Measurements from ENCODE around the gene AHNAK.

Gene AHNAK

DNA sequence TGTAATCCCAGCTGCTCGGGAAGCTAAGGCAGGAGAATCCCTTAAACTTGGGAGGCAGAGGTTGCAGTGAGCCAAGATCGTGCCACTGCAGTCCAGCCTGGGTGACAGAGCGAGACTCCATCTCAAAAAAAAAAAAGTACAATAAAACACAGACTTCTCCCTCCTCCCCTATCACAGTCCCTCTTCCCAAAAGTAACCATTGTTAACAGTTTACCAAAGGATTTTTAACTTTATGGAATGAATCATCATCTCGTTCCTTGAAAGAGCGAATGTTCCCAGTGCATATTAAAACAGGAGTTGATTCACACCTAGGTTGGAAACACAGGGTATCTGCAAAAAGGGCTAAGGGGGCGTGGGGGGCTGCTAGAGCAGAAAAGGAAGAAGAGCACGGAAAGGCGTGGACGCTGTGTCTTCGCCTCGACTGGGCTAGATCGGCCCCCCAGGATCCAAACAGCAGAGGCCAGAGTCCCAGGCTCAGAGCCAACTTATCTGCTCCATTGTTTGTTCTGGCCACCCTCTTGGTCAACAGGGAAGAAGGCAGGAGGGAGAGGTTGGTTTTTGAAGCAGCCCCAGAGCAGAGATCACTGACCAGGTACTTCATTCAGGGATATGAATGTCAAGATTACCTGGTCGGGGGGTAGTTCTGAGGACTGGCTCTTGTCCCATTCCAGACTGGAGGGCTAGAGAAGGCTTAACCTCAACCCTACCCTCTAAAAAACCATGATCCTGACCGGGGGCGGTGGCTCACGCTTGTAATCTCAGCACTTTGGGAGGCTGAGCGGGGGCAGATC is 2.1 kb upstream of the AHNAK start:
- no peak for DNase-seq

DNA sequence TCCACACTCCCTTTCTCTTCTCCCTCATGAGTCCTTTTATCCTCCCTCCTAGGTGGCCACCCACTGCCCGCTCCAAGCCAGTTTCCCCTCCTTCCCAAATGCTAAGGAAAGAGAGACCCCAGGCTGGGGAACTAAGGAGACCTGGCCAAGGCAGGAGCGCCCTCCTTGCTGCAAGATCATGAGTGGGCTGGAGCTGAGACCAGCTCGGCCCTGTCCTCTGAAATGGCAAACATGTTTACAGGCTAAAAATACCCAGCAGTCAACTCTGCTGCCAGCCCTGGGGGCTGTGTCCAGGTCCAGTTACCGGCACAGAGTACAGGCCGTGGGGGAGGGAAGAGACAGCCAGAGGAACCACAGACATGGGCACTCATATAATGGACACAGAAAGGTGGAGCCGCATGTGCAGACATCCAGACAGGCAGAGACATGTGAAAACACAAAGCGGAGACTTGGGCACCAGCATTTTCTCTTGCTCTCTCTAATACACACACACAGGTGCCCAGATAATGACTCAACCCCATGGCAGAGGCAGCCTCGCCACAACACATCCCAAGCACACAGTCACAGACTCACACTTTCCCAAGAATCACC is 1.2 kb upstream of the AHNAK start:
- DNase-seq, result no peak

DNA sequence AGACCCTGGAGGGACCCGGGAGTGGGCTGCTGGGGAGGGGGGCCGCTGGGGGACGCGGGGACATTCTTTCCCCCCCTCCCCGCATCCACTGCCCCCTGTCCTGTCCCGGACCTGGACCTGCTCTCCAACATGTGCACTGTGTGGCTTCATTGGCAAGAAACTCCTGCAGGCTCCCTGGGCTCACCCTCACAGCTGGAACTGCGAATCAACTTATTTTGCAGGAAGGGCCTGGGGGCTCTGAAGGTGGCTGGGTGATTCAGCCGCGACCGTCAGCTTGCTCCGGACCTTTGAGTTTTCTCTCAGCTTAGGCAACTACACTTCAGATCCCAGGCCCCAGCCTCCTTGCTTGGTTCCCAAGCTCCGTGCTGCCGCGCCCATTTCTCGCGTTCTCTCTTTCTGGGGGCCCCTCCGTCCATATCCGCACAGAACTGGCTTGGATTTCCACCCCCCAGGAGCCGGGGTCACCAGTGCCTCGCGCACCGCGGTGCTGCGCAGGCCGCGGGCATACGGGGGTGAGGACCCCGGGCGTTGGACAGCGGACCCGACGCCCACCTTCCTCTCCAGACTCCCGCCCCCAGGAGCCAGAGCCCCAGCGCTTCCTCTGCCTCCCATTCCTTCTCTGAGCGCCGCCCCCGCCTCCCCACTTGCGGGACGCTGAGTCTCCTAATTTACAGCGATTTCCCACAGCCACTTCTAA is 471 bp upstream of the AHNAK start:
- DNase-seq, result peak; percentile 71

DNA sequence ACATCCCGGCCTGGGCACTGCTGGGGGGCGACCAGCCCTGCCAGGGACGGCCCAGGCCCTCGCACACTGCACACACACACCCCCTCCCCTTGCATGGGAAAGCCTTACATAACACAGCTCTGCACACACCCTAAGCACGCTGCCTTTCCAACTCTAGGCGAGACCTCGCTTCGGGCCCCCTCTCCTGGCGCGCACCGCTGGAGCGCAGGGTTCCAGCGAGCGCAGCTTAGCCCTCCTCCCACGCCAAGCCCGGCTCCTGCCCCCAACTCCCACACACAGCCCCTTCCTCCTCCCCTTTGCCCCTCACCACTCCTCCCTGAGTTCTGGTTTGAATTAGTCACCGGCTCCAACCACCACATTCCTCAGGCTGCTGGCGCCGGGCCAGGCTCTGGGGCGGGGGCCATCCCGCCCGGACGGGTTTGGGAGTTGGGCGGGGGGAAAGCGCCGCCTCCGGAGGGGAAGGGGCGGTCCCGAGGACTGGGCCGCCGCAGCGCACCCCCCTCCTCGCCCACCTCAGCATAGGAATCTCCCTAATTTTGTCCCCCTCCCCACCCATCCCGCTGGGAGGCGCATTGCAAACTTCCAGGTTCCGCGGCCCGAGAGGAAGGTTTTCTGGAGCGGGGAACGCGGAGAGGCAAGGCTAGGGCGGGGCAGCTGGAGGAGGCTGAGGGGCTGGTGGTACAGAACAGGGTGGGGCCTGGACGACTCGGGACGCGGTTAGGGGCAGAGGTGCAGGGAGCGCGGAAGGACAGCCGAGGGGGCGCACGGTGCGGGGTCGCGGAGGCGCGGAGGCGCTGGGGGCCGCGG is 966 bp downstream of the AHNAK start:
- peak; percentile 96 for DNase-seq

DNA sequence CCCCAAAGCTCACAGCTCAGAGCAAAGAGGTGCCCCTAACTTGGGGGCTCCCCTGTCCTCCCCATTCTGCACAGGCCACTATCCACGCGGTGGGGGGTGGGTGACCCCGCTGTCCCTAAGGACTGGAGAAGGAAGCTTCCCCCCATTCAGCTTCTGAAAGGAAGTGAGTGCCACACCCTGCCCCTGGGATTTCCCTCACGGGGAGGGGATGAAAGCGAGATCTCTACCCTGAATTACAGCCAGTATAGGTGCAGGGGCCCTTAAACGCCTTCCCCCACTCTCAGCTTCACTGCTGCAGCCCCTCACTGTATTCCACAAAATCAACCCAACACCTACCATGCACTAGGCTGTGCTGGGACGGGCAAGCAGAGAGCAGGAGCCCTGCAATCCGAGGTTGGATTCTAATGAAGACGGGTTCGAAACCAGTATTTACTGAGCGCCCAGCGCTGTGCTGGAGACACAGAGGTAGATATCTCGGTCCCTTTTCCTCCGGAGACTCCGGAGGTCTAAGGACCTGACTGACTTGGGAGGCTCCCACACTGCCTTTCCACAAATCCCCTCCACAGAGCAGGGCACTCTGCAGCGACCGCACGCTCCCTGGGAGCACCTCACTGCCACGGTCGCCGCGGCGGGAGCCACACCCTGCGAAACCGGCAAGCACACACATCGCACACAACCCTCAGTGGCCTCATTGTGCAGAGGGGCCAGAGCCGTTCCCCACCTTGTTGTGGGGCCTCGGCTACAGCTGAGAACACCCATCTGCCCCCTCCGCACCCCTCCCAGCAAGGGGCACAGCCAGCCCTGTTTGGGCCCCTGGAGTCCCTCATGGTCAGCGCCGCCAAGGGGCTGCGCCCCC is 1.8 kb downstream of the AHNAK start:
- peak; percentile 36 for DNase-seq

DNA sequence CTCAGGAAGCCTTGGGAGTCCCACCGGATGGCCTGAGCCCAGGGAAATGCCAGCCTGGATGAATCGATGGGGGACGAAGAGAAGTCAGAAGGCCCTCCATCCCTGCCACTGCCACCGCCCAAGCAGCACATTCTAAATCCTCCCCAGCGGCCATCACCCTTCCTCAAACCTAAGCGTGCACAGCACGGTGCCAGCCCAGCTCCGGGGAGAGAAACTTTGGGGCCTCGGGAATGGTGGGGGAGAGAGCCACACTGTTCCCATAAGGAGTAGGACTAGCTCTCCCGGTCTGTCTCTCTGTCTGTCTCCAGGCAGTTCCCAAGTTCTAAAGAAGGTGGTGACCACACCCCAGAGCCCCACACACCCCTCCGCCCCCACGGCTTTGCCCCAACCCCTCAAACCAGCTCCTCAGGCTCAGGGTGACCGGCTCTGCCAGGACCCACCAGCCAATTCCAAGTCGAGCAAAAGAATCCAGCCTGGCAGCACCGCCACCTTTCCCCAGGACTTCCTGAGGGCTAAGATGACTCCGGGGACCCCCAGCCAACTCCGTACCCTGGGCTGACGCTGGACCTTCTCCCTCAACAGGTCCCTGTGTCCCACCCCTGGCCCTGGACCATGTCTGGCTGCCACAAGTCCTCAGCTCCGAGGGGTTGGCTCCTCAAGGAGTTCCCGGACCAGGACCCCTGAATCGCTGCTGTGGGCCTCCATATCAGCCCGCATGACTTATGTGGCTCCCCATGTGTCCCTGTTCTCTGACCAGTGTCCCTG is 2.7 kb downstream of the AHNAK start:
- DNase-seq, result peak; percentile 38

DNA sequence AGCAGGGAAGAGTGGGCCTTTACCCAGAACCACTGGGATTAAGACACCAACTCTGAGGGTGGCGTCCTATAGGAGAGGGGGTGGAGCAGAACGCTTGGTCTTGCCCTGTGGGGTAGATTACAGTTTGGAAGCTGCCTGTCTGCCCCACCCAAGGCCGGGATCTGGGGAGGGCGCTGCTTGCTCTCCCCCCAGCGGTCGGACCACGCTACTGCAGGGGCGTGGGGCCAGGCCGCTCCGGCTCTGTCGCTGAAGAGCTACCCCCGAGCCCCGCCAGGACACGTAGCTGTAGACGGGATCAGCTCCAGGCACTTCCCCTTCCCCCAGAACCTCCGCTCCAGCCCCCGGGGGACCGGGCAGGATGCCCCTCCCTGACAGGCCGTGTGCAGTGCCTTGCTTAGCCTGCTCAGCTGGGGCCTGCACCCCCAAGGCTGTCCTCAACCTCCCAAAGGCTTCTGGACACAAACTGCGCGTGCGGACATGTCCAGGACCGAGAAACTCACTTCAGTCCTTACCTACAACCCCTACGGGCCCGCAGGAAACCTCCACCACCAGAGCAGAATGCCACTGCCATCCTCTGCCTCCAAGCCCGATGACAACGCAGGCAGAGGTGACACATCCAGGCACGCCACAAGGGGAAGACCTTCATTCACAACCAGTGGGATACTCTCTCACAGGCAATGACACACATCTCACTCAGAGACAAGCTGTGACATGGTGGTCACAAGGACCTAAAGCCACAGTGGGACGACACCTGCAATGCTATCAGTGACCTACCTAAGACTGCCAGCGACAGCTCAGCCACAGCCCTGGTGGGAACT is 3.6 kb downstream of the AHNAK start:
- peak; percentile 91 for DNase-seq

DNA sequence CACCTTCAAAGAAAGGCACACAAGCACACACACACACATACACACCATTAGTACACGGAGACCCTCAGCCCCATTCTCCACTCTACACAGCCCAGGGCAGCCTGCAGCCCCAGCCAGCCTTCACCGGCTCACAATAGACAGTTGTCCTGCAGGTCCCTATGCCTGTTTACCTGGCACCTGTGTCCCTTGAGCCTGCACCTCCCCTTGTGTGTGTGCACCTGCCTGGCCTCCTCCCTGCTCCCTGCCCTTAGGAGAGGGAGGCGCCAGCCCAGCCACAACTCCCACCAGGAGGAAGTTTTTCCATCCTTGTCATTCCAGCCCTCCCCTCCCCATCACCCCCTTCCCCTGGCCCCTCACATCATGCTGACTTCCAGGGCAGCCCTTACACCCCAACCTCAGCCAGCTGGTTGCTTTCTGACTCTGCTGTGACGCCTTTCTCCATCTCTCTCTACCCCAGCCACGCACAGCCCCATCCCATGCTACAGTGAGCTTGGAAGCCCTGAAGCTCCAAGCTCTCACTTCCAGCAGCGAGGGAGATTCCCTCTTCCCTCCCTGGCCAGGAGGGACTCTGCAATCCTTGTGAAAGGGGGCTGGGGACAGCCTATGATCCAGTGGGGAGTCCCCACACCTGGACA is 4.4 kb downstream of the AHNAK start:
- no peak for DNase-seq

DNA sequence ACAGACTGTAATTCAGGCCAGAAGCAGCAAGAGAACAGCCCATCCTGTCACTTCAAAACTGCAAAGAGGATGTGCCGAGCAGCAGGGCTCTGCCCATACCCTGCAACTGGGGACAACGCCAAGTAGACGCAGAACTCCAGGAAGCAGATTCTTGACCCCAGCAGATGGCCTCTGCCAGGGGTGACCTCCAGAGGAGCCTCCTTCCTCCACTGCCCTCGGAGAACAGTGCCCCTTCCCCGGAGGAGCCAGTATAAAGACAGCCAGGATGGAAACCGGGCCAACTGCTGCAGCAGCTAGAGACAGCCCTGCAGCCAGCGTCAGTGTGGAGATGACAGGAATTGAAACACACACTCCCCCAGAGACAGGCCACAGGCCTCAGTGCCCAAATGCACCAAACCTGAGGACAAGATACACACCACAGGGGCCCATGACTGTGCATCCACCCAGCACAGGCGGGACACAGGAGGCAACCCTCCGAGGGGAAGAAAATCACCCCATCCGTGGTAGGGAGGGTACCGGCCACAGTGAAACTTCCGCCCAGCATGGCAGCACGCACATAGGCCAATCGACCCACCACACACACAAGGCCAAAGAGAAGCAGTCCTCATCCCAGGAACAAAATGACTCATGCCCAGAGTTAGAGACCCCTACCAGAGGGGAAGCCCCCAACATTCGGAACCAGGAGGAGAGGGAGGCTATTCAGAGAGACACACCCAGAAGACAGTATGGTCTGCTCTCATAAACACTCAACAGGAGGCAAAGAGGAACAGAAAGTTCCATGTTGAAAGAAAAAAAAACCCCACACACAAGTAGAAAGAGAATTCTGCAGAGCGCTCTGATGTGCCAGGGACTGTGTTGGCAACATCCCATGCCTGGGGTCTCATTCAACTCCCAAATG is 5.6 kb downstream of the AHNAK start:
- peak; percentile 31 for DNase-seq

DNA sequence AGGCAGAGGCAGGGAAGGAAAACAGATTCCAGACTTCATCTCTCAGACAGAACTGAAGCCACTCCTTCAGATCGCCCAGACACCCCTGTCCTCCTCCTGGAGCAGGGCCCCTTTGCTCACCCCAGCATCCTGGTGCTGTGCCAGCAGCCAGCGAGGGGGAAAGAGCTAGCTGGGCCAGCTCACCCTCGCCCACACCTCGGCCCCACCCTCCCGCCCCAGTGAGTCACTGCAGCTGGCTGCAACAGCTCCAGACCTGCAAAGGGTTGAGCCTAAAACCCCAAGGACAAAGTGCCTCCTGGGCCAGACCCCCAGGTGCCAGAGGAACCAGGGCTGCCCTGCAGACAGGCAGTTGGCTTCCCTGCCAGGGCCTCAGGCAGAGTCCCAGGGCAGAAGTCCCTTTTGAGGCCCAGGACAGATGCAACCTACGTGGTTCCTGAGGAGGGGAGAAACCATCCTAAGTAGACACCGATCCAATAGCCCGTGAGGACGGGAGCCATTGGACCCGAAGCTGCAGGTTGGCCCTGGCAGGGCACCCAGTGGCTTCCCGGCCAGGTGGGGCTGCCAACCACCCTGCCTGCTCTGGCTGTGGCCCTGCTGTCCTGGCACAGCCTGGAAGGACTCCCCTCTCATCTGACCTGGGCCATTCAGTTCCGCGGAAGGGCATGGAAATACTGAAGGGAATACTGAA is 7.2 kb downstream of the AHNAK start:
- peak; percentile 94 for DNase-seq

DNA sequence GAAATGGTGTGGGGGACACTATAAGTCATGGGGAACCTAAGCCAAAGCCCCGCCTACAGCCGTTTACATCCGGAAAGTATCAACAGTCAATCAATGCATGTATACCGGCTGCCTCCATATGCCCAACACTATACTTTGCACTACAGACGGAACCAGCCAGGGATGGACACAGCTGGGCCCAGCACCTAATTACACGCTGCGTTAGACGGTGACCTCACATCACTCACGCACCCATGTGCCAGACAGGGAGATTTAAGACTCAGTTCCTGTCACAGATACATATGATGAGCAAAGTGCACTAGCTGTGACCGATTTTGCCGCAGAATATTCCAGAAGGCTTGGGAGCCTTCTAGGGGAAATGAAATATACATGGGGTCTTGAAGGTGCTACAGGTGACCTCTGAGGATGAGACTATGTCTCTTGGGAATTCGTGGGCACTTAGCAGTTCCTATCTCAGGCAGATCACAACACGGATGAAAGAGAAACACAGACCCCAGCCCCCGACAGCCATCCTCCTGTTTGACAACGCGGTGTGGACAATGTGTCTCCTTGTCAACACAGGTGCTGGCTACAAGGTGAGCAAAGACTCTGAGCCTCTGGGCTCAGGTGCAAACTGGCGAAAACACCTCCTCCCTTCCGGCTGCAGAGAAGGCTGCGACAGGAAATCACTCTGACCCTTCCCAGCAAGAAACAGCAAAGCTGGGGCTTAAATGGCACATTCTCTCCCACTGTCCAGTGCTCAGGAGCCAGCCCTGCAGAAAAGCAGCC is 8.0 kb downstream of the AHNAK start:
- no peak for DNase-seq

DNA sequence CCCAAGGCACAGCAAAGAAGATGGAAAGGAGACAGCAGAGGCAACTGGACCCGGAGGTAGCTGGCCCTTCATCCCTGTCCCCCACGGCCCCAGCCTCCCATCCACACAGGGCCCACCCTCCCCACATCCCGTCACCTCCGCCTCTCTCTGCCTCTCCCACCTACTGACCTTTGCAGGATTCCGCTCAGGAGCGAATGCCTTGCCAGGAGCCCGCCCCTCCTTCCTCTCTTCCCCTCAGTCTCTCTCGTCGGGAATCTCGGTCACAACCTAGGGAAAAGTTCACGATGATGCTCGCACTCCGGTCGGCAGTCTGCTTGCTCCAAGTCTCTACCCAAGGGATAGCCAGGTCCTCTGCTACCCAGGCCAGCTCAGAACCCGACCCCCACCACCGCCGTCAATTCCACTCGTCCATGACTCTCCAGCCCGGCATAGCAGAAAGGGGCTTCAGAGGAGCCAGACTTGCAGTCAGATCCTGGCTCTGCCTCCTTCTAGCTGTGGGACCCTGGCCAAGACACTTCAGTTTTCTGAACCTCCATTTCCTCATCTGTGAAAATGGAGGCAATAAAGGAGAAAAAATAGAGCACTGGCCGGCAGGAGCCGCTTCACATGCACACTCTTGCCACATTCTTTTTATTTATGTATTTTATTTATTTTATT is 10.2 kb downstream of the AHNAK start:
- no peak for DNase-seq

DNA sequence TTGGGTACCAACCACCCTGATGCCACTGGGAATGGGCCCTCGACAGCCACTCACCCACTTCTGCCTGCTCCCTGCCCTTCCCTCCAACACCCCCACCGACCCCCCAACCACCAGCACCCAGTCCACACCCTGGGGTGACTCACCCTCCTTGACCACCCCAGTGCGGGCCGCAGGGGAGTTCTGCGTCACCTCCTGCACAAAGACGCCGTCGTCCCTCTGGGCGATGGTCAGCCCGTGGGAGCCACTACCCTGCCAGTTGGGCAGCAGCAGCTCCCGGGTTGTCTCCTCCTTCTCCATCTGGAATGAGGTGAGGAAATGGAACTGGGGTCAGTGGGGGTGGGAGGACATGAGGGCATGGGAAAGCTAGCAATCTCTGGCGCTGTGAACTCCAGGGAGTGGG is 10.8 kb downstream of the AHNAK start:
- no peak for DNase-seq

DNA sequence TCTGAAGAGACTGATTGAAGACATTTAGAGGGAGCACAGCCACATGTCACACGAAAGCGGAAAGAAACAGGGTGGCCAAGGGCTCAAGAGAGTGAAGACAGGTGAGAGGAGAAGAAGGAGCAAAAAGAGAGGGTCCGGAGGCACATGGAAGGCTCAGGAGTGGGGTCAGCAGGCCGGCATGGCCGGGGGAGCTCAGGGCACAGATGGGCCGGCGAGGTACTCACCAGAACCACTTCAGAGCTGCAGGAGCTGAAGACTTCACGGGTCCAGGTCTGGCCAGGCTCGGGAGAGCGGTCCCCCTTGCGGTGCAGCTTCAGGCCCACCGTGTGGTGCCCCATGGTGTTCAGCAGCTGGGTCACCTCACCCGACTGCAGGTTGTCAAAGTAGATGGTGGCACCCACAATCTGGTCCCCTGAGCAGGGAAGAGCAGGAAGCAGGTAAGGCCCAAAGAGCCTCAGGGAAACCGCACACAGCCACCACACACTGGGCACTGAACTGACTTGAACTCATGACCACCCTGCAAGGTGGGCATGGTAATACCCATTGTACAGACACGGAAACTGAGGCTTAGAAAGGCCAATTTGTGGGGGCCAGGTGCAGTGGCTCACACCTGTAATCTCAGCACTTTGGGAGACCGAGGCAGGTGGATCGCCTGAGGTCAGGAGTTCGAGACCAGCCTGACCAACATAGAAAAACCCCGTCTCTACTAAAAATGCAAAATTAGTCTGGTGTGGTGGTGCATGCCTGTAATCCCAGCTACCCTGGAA is 11.6 kb downstream of the AHNAK start:
- DNase-seq, result no peak

DNA sequence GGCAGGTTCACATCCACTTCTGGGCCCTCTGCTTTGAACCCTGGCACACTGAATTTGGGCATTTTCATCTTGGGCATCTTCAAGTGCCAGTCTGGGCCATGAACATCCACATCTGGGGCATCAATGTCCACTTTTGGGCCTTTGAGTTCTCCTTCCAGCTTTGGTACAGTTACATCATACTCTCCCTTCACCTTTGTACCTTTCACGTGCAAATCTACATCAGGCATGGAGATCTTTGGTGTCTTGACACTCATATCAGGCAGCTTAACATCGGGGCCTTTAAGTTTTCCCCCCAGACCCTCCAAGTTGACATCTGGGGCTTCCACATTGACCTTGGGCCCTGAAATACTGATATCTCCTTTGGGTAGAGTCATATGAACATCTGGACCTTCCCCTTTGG is 14.5 kb downstream of the AHNAK start:
- DNase-seq, result no peak

DNA sequence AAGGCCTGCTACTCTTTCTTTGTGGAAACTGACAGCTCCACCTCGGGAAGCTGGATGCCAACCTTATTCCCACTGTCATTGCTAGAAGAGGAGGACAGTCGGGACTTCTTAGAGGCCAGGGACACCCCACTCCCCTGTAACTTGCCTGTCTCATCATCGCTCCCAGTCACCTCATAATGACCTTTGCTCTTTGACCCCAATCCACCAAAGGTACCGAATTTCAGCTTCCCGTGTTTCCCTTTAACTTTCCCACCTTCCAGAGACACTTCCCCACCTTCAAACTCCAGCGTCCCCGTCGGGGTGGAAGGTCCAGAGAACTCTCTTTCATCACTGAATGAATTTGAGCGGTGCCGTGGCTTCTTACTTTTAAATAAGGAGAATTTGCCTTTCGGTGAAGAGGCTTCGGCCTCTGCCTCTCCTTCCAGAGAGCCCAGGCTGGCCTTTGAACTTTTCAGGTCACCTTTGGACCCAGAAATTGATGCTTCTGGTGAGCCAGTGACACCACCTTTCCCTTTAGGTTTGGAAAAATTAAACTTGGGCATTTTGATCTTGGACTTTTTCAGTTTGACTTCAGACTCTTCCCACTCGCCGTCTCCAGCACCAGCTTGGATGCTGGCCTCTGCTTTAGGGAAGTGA is 29.8 kb downstream of the AHNAK start:
- DNase-seq, result no peak

All from EL (cell line).